ENCODE measurements around the gene LNP1. TPM values are rescaled to one million over a fixed set of nuclear protein-coding genes. Genes with fewer than 3 reads are reported as not detected.

Gene LNP1
- total RNA-seq, 1 experiment from 2014 or later, result 1.8 TPM

DNA sequence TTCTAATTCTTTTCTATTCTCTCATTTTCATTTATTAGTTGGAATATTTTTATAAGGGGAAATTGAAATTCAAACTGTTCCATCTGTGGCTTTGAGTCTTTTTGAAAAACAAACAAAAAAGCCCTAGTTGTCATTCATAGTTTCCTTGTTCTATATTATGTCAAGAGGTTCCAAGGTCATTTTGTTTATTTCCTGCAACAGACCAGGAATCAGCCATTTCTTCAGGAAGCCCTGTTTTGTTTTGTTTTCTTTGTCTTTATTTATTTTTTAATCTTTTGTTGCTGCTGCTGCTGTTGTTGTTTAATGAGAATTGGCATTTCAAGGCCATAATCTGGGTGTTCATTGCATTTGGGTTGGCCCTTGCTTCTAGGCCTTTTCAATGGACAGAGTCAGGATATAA lies 14.8 kb downstream of the LNP1 start:
- DNase-seq (ENCODE audit: low read depth, low spot score), result no peak
- CTCF ChIA-PET, result no interaction called here
- no peak overlapping the region for H3K4me3 ChIP-seq (ENCODE audit: low read depth in 2 of 2, low read length in 2 of 2)
- TF ChIP-seq SIN3A (IDR thresholded peaks at IDR 0.05; ENCODE audit: borderline replicate concordance, insufficient read depth, low read depth, low read length), result no peak
- no peak for TF ChIP-seq POLR2AphosphoS5 (IDR thresholded peaks at IDR 0.05; ENCODE audit: low read depth, low read length)
- TF ChIP-seq, protein P1, sequence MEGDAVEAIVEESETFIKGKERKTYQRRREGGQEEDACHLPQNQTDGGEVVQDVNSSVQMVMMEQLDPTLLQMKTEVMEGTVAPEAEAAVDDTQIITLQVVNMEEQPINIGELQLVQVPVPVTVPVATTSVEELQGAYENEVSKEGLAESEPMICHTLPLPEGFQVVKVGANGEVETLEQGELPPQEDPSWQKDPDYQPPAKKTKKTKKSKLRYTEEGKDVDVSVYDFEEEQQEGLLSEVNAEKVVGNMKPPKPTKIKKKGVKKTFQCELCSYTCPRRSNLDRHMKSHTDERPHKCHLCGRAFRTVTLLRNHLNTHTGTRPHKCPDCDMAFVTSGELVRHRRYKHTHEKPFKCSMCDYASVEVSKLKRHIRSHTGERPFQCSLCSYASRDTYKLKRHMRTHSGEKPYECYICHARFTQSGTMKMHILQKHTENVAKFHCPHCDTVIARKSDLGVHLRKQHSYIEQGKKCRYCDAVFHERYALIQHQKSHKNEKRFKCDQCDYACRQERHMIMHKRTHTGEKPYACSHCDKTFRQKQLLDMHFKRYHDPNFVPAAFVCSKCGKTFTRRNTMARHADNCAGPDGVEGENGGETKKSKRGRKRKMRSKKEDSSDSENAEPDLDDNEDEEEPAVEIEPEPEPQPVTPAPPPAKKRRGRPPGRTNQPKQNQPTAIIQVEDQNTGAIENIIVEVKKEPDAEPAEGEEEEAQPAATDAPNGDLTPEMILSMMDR (IDR thresholded peaks at IDR 0.05), result no peak
- TF ChIP-seq, protein P2, sequence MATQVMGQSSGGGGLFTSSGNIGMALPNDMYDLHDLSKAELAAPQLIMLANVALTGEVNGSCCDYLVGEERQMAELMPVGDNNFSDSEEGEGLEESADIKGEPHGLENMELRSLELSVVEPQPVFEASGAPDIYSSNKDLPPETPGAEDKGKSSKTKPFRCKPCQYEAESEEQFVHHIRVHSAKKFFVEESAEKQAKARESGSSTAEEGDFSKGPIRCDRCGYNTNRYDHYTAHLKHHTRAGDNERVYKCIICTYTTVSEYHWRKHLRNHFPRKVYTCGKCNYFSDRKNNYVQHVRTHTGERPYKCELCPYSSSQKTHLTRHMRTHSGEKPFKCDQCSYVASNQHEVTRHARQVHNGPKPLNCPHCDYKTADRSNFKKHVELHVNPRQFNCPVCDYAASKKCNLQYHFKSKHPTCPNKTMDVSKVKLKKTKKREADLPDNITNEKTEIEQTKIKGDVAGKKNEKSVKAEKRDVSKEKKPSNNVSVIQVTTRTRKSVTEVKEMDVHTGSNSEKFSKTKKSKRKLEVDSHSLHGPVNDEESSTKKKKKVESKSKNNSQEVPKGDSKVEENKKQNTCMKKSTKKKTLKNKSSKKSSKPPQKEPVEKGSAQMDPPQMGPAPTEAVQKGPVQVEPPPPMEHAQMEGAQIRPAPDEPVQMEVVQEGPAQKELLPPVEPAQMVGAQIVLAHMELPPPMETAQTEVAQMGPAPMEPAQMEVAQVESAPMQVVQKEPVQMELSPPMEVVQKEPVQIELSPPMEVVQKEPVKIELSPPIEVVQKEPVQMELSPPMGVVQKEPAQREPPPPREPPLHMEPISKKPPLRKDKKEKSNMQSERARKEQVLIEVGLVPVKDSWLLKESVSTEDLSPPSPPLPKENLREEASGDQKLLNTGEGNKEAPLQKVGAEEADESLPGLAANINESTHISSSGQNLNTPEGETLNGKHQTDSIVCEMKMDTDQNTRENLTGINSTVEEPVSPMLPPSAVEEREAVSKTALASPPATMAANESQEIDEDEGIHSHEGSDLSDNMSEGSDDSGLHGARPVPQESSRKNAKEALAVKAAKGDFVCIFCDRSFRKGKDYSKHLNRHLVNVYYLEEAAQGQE (IDR thresholded peaks at IDR 0.05; ENCODE audit: insufficient read depth in 1 of 2, low read depth in 2 of 2, low read length in 1 of 2), result no peak
- TF ChIP-seq TCF7L2 (IDR thresholded peaks at IDR 0.05; ENCODE audit: low read depth, low read length), result no peak
- ATAC-seq, result no peak
- POLR2A ChIA-PET, result no interaction called here
- H3K27ac ChIP-seq (ENCODE audit: low read length), result no peak overlapping the region
- in situ Hi-C loops (cut with HindIII; ENCODE audit: low pct_unique_long_range_greater_than_20kb, low sequenced_read_pairs) (no loop called here), intact Hi-C loops (cut with micrococcal nuclease; ENCODE audit: unreplicated experiment) (no loop called here)
- H3K4me1 ChIP-seq (ENCODE audit: control insufficient read depth, insufficient read depth, low read length), result no peaks in the 10 kb centered on the region
- H3K9me3 ChIP-seq (ENCODE audit: control insufficient read depth, insufficient read depth, low read depth, low read length), result no peaks in the 10 kb centered on the region
- no TSS peak for BruUV-seq (replicated peaks)
- H3K27me3 ChIP-seq (ENCODE audit: control insufficient read depth, insufficient read depth, low read length), result no peaks in the 10 kb centered on the region
- no peaks in the 10 kb centered on the region for H3K36me3 ChIP-seq (ENCODE audit: control insufficient read depth, insufficient read depth, low read length)

DNA sequence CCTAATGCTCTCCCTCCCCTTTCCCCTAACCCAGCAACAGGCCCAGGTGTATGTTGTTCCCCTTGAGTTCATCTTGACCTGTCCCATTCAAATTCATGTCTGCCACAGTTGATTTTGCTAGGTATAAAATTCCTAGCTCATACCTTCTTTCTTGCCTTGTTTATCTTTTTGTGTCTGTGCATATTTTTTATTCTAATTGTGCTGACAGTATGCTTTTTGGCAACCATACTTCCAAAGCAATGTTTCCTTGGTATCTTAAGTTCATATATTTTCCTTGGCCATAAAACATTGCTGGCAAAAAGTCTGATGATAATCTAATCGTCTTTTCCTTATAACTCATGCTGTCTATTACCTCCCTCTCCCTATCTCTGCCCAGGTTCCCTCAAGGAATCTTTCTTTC lies 15.5 kb downstream of the LNP1 start:
- no peaks in the 10 kb centered on the region for H3K27me3 ChIP-seq (ENCODE audit: control insufficient read depth, insufficient read depth, low read length)
- TF ChIP-seq, protein P1 (IDR thresholded peaks at IDR 0.05), result no peak
- no peak for TF ChIP-seq SIN3A (IDR thresholded peaks at IDR 0.05; ENCODE audit: borderline replicate concordance, insufficient read depth, low read depth, low read length)
- no peak for TF ChIP-seq POLR2AphosphoS5 (IDR thresholded peaks at IDR 0.05; ENCODE audit: low read depth, low read length)
- TF ChIP-seq, protein P2 (IDR thresholded peaks at IDR 0.05; ENCODE audit: insufficient read depth in 1 of 2, low read depth in 2 of 2, low read length in 1 of 2), result no peak
- TF ChIP-seq TCF7L2 (IDR thresholded peaks at IDR 0.05; ENCODE audit: low read depth, low read length), result no peak
- no peaks in the 10 kb centered on the region for H3K9me3 ChIP-seq (ENCODE audit: control insufficient read depth, insufficient read depth, low read depth, low read length)
- no peak overlapping the region for H3K27ac ChIP-seq (ENCODE audit: low read length)
- H3K4me3 ChIP-seq (ENCODE audit: low read depth in 2 of 2, low read length in 2 of 2), result no peak overlapping the region
- intact Hi-C loops (cut with micrococcal nuclease; ENCODE audit: unreplicated experiment) (no loop called here), in situ Hi-C loops (cut with HindIII; ENCODE audit: low pct_unique_long_range_greater_than_20kb, low sequenced_read_pairs) (no loop called here)
- H3K4me1 ChIP-seq (ENCODE audit: control insufficient read depth, insufficient read depth, low read length), result no peaks in the 10 kb centered on the region
- no peaks in the 10 kb centered on the region for H3K36me3 ChIP-seq (ENCODE audit: control insufficient read depth, insufficient read depth, low read length)
- ChIA-PET POLR2A (no interaction called here), CTCF (no interaction called here)
- DNase-seq (ENCODE audit: low read depth, low spot score) (no peak), ATAC-seq (no peak)
- no TSS peak for BruUV-seq (replicated peaks)
